Stimulated activated naive CD4-positive, alpha-beta T cell (primary cell): ENCODE data around the gene MAMDC2.

Experiments
- DNase-seq, 6 experiments: peaks; one replicate each; lab custom pipeline; 2025; lab: John Stamatoyannopoulos, UW

MAMDC2 gene

GRCh38 chr9:70064496-70064895, 20.8 kb downstream of the MAMDC2 start:
- no peak for DNase-seq

- DNase-seq: no peak
These were observed 21.9 kb downstream of the MAMDC2 start for GRCh38 chr9:70065572-70065971.

GRCh38 chr9:70066418-70066817, 22.8 kb downstream of the MAMDC2 start:
- no peak for DNase-seq

GRCh38 chr9:70066874-70067273, 23.2 kb downstream of the MAMDC2 start:
- no peak for DNase-seq

GRCh38 chr9:70069704-70070103, 26.1 kb downstream of the MAMDC2 start:
- no peak for DNase-seq

GRCh38 chr9:70073193-70073592, 29.5 kb downstream of the MAMDC2 start:
- DNase-seq: no peak

- DNase-seq: no peak
These were observed 30.1 kb downstream of the MAMDC2 start for GRCh38 chr9:70073756-70074155.

- no peak for DNase-seq
These were observed 33.0 kb downstream of the MAMDC2 start for GRCh38 chr9:70076678-70077077.

GRCh38 chr9:70079417-70080037, 35.9 kb downstream of the MAMDC2 start:
- no peak for DNase-seq

GRCh38 chr9:70080481-70081119, 37.0 kb downstream of the MAMDC2 start:
- no peak for DNase-seq

- DNase-seq: no peak
These were observed 37.5 kb downstream of the MAMDC2 start for GRCh38 chr9:70081120-70081495.

GRCh38 chr9:70083429-70083828, 39.8 kb downstream of the MAMDC2 start:
- no peak for DNase-seq

GRCh38 chr9:70085241-70085640, 41.6 kb downstream of the MAMDC2 start:
- no peak for DNase-seq

GRCh38 chr9:70091103-70091502, 47.5 kb downstream of the MAMDC2 start:
- DNase-seq: no peak

- no peak for DNase-seq
These were observed 47.9 kb downstream of the MAMDC2 start for GRCh38 chr9:70091572-70091971.

- DNase-seq: no peak
These were observed 48.5 kb downstream of the MAMDC2 start for GRCh38 chr9:70092190-70092589.

- no peak for DNase-seq
These were observed 49.4 kb downstream of the MAMDC2 start for GRCh38 chr9:70093095-70093494.

- DNase-seq: no peak
These were observed 50.3 kb downstream of the MAMDC2 start for GRCh38 chr9:70093944-70094343.

- no peak for DNase-seq
These were observed 51.1 kb downstream of the MAMDC2 start for GRCh38 chr9:70094747-70095146.

GRCh38 chr9:70097187-70097586, 53.5 kb downstream of the MAMDC2 start:
- no peak for DNase-seq

- DNase-seq: no peak
These were observed 56.7 kb downstream of the MAMDC2 start for GRCh38 chr9:70100362-70100761.

GRCh38 chr9:70101265-70101664, 57.6 kb downstream of the MAMDC2 start:
- no peak for DNase-seq

- DNase-seq: no peak
These were observed 61.5 kb downstream of the MAMDC2 start for GRCh38 chr9:70105147-70105546.

GRCh38 chr9:70106571-70106970, 62.9 kb downstream of the MAMDC2 start:
- no peak for DNase-seq
